B cell (primary cell): Measurements from ENCODE around the gene LRP1-AS. TPM values are rescaled to one million over a fixed set of nuclear protein-coding genes. Genes with fewer than 3 reads are reported as not detected.

Experiments used
- ATAC-seq: fragments of 200-7000 bp; cut with Tn5 transposase; one replicate; pipeline ENCODE4 v1.10.0; 2021; ENCODE audit warnings: low read depth, mild to moderate bottlenecking, moderate number of reproducible peaks, moderate library complexity
- CTCF ChIA-PET: fragments of 350-600 bp; sonication (Branson Sonifier 250); formaldehyde crosslinking; loops from one replicate; lab custom pipeline; 2021; ENCODE audit warnings: antibody characterized with exemption, inconsistent platforms; lab: Charles Lee
- POLR2A ChIA-PET: fragments of 350-600 bp; sonication (Branson Sonifier 250); formaldehyde crosslinking; loops from one replicate; lab custom pipeline; 2021; ENCODE audit warnings: antibody characterized with exemption; lab: Charles Lee
- DNase-seq: peaks from one replicate; pipeline ENCODE4 v3.0.0; 2013
- H2AFZ ChIP-seq: 2 replicates; pipeline ENCODE4 v1.6.1; 2012; ENCODE audit warnings: mild to moderate bottlenecking, low read depth, low read length; ENCODE audit not compliant: insufficient read depth, poor library complexity, severe bottlenecking
- H3K27ac ChIP-seq, 2 donors: 1 replicate in 1 of 2; 2 replicates in 1 of 2; pipeline ENCODE4 v1.5.1; 2012 to 2013; ENCODE audit warnings: low read length in 2 of 2, mild to moderate bottlenecking in 2 of 2, moderate library complexity in 1 of 2
- H3K27me3 ChIP-seq, 4 experiments: fragments of 200-600 bp in 1 of 4; sonication (generic) in 1 of 4; replicated peaks in 1 of 4; 1 replicate in 2 of 4; 2 replicates in 2 of 4; pipeline versions ENCODE4 v1.6.1 to v1.7.0; 2013 to 2016; ENCODE audit warnings: low read length in 3 of 4, mild to moderate bottlenecking in 2 of 4, mixed read lengths in 1 of 4, moderate library complexity in 1 of 4; ENCODE audit not compliant: insufficient read depth in 4 of 4, control insufficient read depth in 3 of 4; ENCODE audit errors: control extremely low read depth in 1 of 4
- H3K36me3 ChIP-seq, 2 experiments: replicated peaks in 1 of 2; 1 replicate in 1 of 2; 2 replicates in 1 of 2; pipeline versions ENCODE4 v1.6.1 to v1.7.1; 2013; ENCODE audit warnings: low read length in 1 of 2; ENCODE audit not compliant: insufficient read depth in 2 of 2, control insufficient read depth in 1 of 2; ENCODE audit errors: control extremely low read depth in 1 of 2, extremely low read depth in 1 of 2
- H3K4me1 ChIP-seq, 2 donors: fragments of 200-600 bp in 1 of 2; sonication (generic) in 1 of 2; 1 replicate in 1 of 2; 2 replicates in 1 of 2; pipeline versions ENCODE4 v1.5.1 to v1.6.1; 2013 to 2017; ENCODE audit warnings: low read length in 2 of 2; ENCODE audit not compliant: control insufficient read depth in 2 of 2, insufficient read depth in 2 of 2
- H3K4me2 ChIP-seq: replicated peaks from 2 replicates; pipeline ENCODE3; 2012; ENCODE audit warnings: mild to moderate bottlenecking, low read depth, low read length; ENCODE audit not compliant: poor library complexity, severe bottlenecking
- H3K4me3 ChIP-seq, 5 experiments: fragments of 200-600 bp in 1 of 5; sonication (generic) in 1 of 5; 1 replicate in 3 of 5; 2 replicates in 2 of 5; pipeline versions ENCODE4 v1.5.1 to v1.7.0; 2011 to 2016; ENCODE audit warnings: low read length in 4 of 5, mild to moderate bottlenecking in 4 of 5, low read depth in 2 of 5, control low read depth in 1 of 5, moderate library complexity in 1 of 5; ENCODE audit not compliant: insufficient read depth in 1 of 5; ENCODE audit errors: control extremely low read depth in 1 of 5, extremely low read depth in 1 of 5
- H3K79me2 ChIP-seq: fragments of 200-600 bp; sonication (generic); one replicate; pipeline ENCODE4 v1.6.0; 2016; ENCODE audit warnings: low read length; ENCODE audit not compliant: control insufficient read depth, insufficient read depth
- H3K9ac ChIP-seq: fragments of 200-600 bp; sonication (generic); 2 replicates; pipeline ENCODE4 v1.6.1; 2017; ENCODE audit warnings: mild to moderate bottlenecking, low read length, moderate library complexity
- H3K9me3 ChIP-seq, 3 donors: one replicate each; pipeline versions ENCODE4 v1.6.1 to v1.7.1; 2013; ENCODE audit warnings: low read length in 2 of 3; ENCODE audit not compliant: control insufficient read depth in 2 of 3, insufficient read depth in 1 of 3; ENCODE audit errors: control extremely low read depth in 1 of 3
- H4K20me1 ChIP-seq: 2 replicates; pipeline ENCODE4 v1.6.0; 2012; ENCODE audit warnings: mild to moderate bottlenecking, low read length; ENCODE audit not compliant: insufficient read depth, control insufficient read depth, poor library complexity, severe bottlenecking
- H3K27ac Mint-ChIP-seq: one replicate; pipeline ENCODE4 v1.8.0; 2021; ENCODE audit warnings: mixed read lengths
- H3K27me3 Mint-ChIP-seq: one replicate; pipeline ENCODE4 v1.8.0; 2021; ENCODE audit warnings: mixed read lengths
- H3K4me1 Mint-ChIP-seq: one replicate; pipeline ENCODE4 v1.8.0; 2021; ENCODE audit warnings: mixed read lengths
- H3K4me3 Mint-ChIP-seq: one replicate; pipeline ENCODE4 v1.8.0; 2021; ENCODE audit warnings: mixed read lengths
- H3K9me3 Mint-ChIP-seq: one replicate; pipeline ENCODE4 v1.8.0; 2022; ENCODE audit warnings: mixed read lengths; ENCODE audit not compliant: insufficient read depth
- CTCF ChIP-seq: fragments of 200-600 bp; IDR thresholded peaks from one replicate; pipeline ENCODE4 v1.8.0; 2022; ENCODE audit warnings: antibody characterized with exemption, mild to moderate bottlenecking
- EZH2 ChIP-seq: IDR thresholded peaks from 2 replicates; pipeline ENCODE4 v1.6.1; 2012; ENCODE audit warnings: borderline replicate concordance, low read depth, mild to moderate bottlenecking, moderate library complexity, low read length; ENCODE audit not compliant: insufficient read depth, poor library complexity, severe bottlenecking
- WGBS: methylation state at CpG from one replicate; pipeline ENCODE4 v1.1.5; 2013; ENCODE audit warnings: missing lambda C conversion rate; ENCODE audit not compliant: insufficient coverage; 5-methylcytosine and 5-hydroxymethylcytosine counted together
- intact Hi-C: fragments of 100-400 bp; cut with micrococcal nuclease; formaldehyde crosslinking; loops from one replicate; pipeline ENCODE4 v1.10.0; 2022
- polyA plus RNA-seq: library from polyadenylated mRNA; depleted of rRNA; stranded (reverse); fragments of >200 nt; gene quantifications from 2 replicates; pipeline ENCODE4 v1.2.3, GENCODE V29; 2012
- total RNA-seq, 2 donors: library from RNA; stranded (reverse); fragments of 120-200 nt in 1 of 2; gene quantifications; 1 replicate in 1 of 2; 2 replicates in 1 of 2; pipeline versions ENCODE4 v1.2.3 to v1.2.4, GENCODE V29; 2013 to 2022

The LRP1-AS gene
- total and polyA plus RNA-seq, 2 donors (not counting 1 experiment from before 2014, with no cell fraction given): not detected

- Histone ChIP-seq H3K4me3 (no peak overlapping the region), H3K79me2 (peaks cover 52% of the 10 kb centered on the region), H3K36me3 (peaks cover 2 to 79% of the 10 kb centered on the region in 2 experiments), H3K27ac (no peak overlapping the region), H2AFZ (no peak overlapping the region), H4K20me1 (peaks cover 74% of the 10 kb centered on the region), H3K9ac (no peak overlapping the region), H3K4me2 (no peak overlapping the region), H3K9me3 (no peaks in the 10 kb centered on the region), H3K4me1 (peaks cover 9 to 25% of the 10 kb centered on the region in 2 donors), H3K27me3 (no peaks in the 10 kb centered on the region)
- DNase-seq: peak; percentile 17
- Mint-ChIP-seq H3K27me3 (no peaks in the 10 kb centered on the region), H3K4me3 (no peak overlapping the region), H3K4me1 (peaks cover 39% of the 10 kb centered on the region), H3K27ac (peak overlapping the region; percentile 20), H3K9me3 (no peaks in the 10 kb centered on the region)
- 100% methylated on average over 6 of the region's 12 CpGs for WGBS
- CTCF ChIA-PET: interaction anchor here (1.4 to 18.5 kb wide), 4 partner anchors 11 to 73 kb away, joined by 3 to 406 read pairs (median 126); partner anchors contain the start of genes NAB2 and NEMP1
- ATAC-seq: no peak
- intact Hi-C loops: no loop called here
- POLR2A ChIA-PET: interaction anchor here (1.6 to 2.0 kb wide), 2 partner anchors 10 to 16 kb away, joined by 3 to 5 read pairs; partner anchors contain the start of gene NAB2
- TF ChIP-seq EZH2 (no peak), CTCF (no peak)
Observed at GRCh38 chr12:57104292-57104910, 43.0 kb downstream of the LRP1-AS start.

DNA sequence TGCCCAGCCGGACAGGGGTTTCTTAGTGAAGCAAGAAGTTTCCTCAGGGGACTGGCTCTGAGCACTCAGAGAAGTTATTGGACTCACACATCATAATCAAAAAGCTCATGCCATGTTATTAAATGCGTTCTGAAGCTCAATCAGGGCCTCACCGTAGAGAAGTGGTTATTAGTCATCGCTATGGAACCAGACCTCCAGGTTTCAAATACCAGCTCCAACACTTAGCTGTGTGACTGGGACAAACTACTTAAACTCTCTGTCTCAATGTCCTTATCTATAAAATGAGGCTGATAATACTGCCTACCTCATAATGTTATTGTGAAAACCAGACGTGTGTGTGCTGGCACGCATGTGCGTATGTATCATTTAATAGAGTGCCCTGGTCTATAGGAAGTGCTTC lies 43.6 kb downstream of the LRP1-AS start:
- no peaks in the 10 kb centered on the region for H3K27me3 Mint-ChIP-seq
- H3K4me2 ChIP-seq: no peak overlapping the region
- ATAC-seq (no peak), DNase-seq (peak; percentile 10)
- no peak for TF ChIP-seq EZH2
- TF ChIP-seq CTCF: no peak
- H3K27me3 ChIP-seq: no peaks in the 10 kb centered on the region
- H3K9me3 Mint-ChIP-seq: no peaks in the 10 kb centered on the region
- peaks cover 37% of the 10 kb centered on the region for H3K4me1 Mint-ChIP-seq
- intact Hi-C loops: no loop called here
- no peak overlapping the region for H3K4me3 Mint-ChIP-seq
- ChIA-PET CTCF (interaction anchor here (1.4 to 18.5 kb wide), 4 partner anchors 10 to 73 kb away, joined by 3 to 406 read pairs (median 126); partner anchors contain the start of genes NAB2 and NEMP1), POLR2A (interaction anchor here (0.9 to 2.0 kb wide), 3 partner anchors 8 to 15 kb away, joined by 3 to 5 read pairs (median 5); partner anchors contain the start of gene NAB2)
- 100% methylated on average over 4 of the region's 7 CpGs for WGBS
- no peak overlapping the region for H2AFZ ChIP-seq
- H4K20me1 ChIP-seq: peaks cover 74% of the 10 kb centered on the region
- H3K4me1 ChIP-seq: peaks cover 7 to 19% of the 10 kb centered on the region in 2 donors
- H3K9me3 ChIP-seq: no peaks in the 10 kb centered on the region
- H3K36me3 ChIP-seq: peaks cover 2 to 81% of the 10 kb centered on the region in 2 experiments
- H3K27ac Mint-ChIP-seq: peak overlapping the region; percentile 15
- H3K9ac ChIP-seq: no peak overlapping the region
- H3K79me2 ChIP-seq: peaks cover 54% of the 10 kb centered on the region
- no peak overlapping the region for H3K27ac ChIP-seq
- no peak overlapping the region for H3K4me3 ChIP-seq
